Activated naive CD8-positive, alpha-beta T cell treated with anti-CD3 and anti-CD28 coated beads, Interleukin-2, amount 50 U/mL, for 16 hours (primary cell): ENCODE measurements around the gene CLEC4D.
"Not testable (repeated sequence)": the region's sequence is repeated elsewhere in the genome, so short reads cannot be mapped to it uniquely, and the experiment has no call there.

Source experiments
- DNase-seq: peaks from one replicate; pipeline ENCODE4 v3.0.0-alpha.2; 2020; ENCODE audit warnings: low read depth, low spot score

CLEC4D gene

DNA sequence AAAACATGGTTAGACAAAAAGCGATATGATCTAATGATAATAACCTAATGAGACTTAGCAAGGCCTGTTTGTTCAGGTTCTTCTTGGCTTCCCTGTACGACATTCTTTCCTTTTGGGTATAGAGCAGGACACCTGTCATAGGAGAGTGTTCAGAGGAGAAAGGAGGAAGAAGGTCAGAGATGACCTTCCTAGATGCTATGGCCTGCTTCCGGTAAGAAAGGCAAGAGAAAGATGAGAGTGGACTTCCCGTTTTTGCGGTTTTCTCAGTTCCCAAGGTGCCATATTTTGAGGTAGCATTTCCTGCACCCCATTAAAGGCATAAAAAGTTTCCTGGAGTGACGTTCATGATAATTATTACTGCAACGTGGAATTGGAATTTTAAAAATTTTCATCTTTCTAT, 18.7 kb downstream of the CLEC4D start:
- no peak for DNase-seq

GRCh38 chr12:8537820-8538219, 24.5 kb downstream of the CLEC4D start:
- not testable (repeated sequence) for DNase-seq

DNA sequence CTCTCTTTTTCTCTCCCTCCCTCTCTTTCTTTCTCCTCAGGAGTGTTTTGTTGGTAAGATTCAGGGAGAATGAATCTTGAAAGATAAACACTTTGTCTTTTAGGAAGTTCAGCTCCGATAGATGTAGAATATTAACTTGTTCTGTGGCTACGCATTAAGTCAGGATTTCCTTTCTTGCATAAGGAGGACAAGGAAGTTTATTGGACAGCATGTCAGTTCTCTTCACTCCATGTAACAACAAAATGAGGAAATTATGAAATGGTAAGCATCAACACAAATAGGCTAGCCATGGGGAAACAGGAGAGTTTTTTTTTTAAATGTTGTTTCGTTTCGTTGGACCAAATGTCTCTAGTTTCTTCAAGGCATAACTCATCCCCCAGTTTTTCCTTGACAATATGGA, 27.5 kb downstream of the CLEC4D start, which contains the start of gene CLEC4E:
Gene CLEC4E, minus strand, starts transcription at position 75 of the 400 bp plus-strand sequence. CDS start 108 bp downstream, outside the sequence.
- not testable (repeated sequence) for DNase-seq

DNA sequence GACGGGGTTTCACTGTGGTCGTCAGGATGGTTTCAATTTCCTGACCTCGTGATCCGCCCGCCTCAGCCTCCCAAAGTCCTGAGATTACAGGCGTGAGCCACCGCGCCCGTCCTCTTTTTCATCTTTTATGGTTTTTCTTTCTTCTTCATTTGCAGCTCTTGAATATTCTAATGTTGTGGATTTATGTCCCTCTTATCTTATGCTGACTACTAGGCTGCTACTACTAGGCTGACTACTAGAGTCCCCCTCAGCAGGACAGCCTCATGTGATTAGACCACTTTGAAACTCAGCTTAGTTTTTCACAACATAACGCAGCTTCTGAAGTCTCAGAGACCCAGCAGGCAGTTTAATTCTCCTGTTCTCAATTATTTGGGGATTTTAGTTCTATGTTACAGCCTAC, 28.3 kb downstream of the CLEC4D start:
- DNase-seq: no peak

DNA sequence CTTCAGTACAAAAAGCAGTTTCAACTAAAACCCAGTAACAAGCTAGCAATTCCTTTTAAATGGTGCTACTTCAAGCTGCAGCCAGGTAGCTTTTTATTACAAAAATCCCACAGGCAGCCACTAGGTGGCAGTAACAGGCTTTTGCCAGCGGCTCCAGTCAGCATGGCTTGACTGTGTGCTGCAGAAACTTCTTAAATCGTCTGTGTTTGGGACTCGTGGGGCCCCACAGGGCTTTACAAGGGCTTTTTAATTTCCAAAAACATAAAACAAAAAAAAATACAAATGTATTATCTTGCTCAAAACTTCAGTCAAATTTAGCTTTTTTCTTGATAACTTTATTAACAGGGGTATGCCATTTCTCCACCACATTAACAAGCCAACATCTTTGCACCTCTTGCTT, 31.0 kb downstream of the CLEC4D start:
- DNase-seq: peak; percentile 48

DNA sequence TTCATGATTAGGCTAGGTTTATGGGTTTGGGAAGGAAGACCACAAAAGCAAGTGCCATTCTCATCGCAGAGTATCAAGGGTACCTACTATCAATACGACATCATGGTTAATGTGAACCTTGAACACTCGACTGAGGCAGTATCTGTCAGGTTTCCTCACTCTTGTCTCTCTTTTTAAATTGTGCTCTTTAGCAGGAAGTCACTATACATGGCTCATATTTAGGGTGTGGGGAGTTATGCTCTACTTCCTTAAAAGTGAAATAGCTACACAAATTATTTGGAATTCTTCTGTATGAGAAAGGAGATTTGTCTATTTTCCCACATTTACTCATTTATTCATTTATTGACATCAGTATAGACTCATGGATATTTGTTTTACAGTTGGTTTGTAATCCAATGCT, 33.3 kb downstream of the CLEC4D start:
- no peak for DNase-seq

GRCh38 chr12:8547645-8548044, 34.3 kb downstream of the CLEC4D start:
- DNase-seq: no peak

DNA sequence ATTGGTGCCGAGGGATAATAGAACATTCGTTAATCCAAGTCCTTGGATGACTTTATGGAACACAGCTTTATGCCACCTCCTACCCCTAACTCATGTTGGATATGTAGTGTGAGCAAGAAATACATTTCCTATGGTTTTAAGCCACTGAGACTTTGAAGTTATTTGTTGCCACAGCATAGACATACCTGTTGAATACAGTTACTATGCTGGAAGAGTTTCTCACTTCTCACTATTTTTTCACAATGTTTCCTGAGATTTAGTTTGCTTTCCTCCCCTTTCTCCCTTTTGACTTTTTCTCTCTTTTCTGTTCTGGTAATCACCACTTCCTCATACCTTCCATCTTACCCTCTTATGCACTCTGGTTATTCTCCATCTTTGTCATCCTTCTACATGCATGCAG, 34.9 kb downstream of the CLEC4D start:
- no peak for DNase-seq

DNA sequence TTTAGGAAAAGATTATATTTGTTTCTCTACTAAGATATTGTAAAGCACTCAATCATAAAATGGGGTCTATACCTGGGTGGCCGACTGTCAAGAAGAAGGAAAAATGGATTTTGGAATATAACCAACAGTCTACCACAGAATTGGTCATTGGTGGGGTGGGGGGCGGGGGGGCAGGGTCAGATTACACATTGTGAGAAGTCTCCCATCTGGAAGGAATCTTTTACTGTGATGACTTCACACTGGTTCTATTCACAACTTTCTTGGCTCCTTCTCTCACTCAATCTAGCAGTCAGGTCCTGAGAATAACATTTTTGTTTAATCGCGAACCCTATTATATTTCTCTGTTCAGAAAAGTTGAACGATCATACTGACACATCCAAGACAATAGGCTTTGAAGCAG, 36.1 kb downstream of the CLEC4D start:
- no peak for DNase-seq

DNA sequence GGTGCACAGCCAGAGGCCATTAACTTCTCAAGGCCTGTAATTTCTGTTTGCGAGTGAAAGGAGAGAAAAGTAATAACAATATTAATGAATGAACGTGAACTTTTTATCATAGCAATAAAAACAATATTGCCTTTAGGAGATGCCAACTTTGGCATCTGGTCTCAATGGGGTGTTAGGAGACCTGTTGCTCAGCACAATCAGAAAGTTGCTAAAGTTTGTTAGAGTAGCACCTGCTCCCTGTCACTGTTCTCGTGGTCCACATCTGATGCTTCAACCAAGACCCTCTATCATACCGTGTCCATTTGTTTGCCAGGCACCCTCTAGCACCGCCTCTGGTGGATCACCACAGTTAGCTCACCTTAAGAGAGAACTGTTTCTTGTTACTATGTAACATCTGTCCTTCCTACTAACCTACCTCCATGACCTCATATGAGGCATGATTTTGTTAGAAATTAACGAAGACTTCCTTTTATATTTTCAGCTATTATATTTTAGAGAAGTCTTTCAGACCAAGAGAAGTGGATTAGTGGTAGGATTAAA, 39.9 kb downstream of the CLEC4D start:
- DNase-seq: no peak

DNA sequence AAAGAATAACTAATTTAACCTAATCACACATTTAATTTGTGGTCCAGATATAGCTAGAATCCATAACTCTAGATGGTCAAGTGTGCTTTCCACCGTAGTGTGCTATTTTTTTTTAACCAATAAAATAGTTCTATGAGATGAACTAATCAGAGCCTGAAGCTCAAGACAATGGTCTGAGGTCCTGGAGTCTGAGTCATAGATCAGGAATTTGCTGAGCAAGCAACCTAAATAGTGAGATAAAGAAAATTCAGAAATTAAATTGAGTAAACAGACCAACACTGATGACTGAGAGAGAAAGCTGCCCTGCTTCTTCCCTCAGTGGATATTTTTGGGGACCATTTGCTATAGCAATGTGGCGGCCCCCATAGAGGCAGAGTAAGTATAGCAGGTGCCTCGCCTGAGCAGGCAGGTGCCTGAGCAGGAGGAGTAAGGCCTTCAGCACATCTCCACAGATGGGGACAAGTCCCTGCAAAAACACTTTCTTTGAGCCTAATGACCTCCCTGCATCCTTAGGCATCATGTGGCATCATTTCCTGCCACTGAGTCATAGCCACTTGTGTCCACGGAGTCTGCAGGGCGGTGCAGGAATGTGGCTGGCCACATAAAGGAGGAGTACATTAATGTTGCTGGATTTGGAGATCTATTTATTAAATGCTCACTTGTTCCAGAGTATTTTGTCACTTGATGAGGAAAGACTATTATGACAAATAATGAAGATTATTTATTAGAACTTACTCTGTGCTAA, 41.3 kb downstream of the CLEC4D start:
- no peak for DNase-seq

GRCh38 chr12:8556531-8557097, 43.3 kb downstream of the CLEC4D start:
- no peak for DNase-seq

GRCh38 chr12:8559676-8560075, 46.4 kb downstream of the CLEC4D start:
- DNase-seq: no peak

DNA sequence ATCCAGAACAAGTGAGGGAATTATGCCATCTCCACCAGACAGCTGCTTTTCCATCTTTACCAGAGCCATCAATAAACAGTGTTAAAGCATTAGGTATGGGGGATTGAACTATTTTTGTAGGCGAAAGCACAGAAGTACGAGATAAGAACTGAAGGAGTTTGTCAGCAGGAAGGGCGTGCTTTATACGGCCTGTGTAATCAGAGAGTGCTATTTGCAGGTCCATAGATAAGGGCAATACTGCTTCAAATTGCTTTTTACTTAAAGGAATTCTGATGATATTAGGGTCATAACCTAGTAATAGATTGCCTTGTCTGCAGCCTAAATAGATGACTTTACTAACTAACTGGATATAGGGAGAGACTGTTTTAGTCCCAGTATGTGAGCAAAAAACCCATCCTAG, 47.7 kb downstream of the CLEC4D start:
- DNase-seq: no peak

DNA sequence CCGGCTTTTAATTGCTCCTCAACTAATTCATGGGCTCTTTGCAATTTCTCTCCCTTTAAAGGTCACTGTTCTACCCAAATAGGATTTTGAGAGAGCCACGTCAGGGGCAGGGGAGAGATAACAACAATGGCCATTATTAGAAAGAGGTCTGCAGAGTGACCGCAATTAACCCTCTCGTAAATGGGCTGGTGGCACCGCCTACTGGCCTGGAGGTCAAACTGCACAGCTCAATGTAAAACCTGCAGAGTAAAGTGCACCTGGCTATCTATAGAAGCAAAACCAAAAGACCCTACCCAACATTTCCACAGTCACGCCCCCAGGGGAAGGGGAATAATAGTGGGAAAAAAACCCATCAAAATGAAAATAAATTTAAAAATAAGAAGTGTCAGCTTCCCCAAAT, 49.0 kb downstream of the CLEC4D start:
- no peak for DNase-seq

GRCh38 chr12:8563356-8563755, 50.1 kb downstream of the CLEC4D start:
- no peak for DNase-seq

- DNase-seq: no peak
Measured at GRCh38 chr12:8564656-8565055, 51.4 kb downstream of the CLEC4D start.

DNA sequence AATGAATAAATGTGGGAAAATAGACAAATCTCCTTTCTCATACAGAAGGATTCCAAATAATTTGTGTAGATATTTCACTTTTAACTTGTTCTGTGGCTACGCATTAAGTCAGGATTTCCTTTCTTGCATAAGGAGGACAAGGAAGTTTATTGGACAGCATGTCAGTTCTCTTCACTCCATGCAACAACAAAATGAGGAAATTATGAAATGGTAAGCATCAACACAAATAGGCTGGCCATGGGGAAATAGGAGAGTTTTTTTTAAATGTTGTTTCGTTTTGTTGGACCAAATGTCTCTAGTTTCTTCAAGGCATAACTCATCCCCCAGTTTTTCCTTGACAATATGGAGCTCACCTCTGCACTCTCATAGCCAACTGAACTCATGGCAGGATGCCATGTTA, 52.7 kb downstream of the CLEC4D start:
- not testable (repeated sequence) for DNase-seq

GRCh38 chr12:8566525-8566924, 53.2 kb downstream of the CLEC4D start:
- no peak for DNase-seq
